ENCODE data around the gene AMOT.
"Not testable (repeated sequence)": the region's sequence is repeated elsewhere in the genome, so short reads cannot be mapped to it uniquely, and the experiment has no call there.

AMOT gene

GRCh38 chrX:112854901-112855300 lies 14.3 kb upstream of the AMOT start:
- not testable (repeated sequence) for H3K27me3 ChIP-seq (ENCODE audit: control insufficient read depth, insufficient read depth, low read length)
- H3K4me1 ChIP-seq (ENCODE audit: control insufficient read depth, insufficient read depth, low read length) = peaks cover 20% of the 10 kb centered on the region

DNA sequence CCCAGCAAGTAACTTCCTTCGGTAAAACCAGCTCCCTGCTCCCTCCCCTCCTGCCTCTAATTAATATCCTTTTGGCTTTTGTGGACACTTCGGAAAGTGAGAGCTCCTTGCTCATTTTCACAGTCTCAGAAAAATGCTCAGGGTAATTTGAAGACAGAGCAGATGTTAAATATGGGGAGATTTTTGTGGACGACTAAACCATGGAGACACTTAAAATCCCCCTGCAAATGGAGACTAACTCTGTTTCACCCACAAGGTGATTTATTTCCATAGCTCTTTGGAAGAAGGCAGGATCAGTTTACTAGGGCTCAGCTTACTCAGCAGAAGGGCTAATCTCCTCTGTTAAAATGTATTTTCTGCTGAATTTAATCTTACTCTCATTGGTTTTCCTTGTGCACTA lies 12.2 kb upstream of the AMOT start:
- H3K9me3 ChIP-seq (ENCODE audit: control insufficient read depth, insufficient read depth, low read length) = no peaks in the 10 kb centered on the region
- no peaks in the 10 kb centered on the region for H3K36me3 ChIP-seq (ENCODE audit: control insufficient read depth, insufficient read depth, low read length)
- peaks cover 20% of the 10 kb centered on the region for H3K4me1 ChIP-seq (ENCODE audit: control insufficient read depth, insufficient read depth, low read length)
- no peak overlapping the region for H3K9ac ChIP-seq (ENCODE audit: low read depth, low read length)
- H3K27me3 ChIP-seq (ENCODE audit: control insufficient read depth, insufficient read depth, low read length) = no peaks in the 10 kb centered on the region
- no peak overlapping the region for H3K4me3 ChIP-seq (ENCODE audit: low read depth, low read length)

More at GRCh38 chrX:112854901-112855300, 14.3 kb upstream of the AMOT start:
- not testable (repeated sequence) for H3K36me3 ChIP-seq (ENCODE audit: control insufficient read depth, insufficient read depth, low read length); H3K4me3 ChIP-seq (ENCODE audit: low read depth, low read length); H3K9me3 ChIP-seq (ENCODE audit: control insufficient read depth, insufficient read depth, low read length); H3K9ac ChIP-seq (ENCODE audit: low read depth, low read length)

DNA sequence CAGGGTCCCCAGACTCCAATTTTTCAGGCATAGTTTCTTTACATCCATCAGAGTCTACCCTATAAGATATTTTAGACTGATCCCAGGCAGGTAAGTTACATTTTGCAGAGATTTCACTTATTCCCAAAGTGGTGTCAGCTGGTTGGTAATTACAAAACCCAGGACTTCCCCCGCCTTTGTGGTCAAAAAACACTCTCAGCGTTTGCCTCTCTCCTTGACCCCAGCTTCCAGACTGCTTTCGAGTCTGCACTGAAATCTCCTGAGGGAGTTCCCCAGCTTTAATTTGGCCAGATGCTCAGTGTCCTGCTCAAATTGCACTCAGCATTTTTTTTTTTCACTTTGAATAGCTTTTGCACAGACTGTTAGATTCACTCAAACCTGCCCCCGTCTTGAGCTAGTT lies 11.2 kb upstream of the AMOT start:
- H3K4me1 ChIP-seq (ENCODE audit: control insufficient read depth, insufficient read depth, low read length) = peaks cover 20% of the 10 kb centered on the region
- no peaks in the 10 kb centered on the region for H3K9me3 ChIP-seq (ENCODE audit: control insufficient read depth, insufficient read depth, low read length)
- no peaks in the 10 kb centered on the region for H3K36me3 ChIP-seq (ENCODE audit: control insufficient read depth, insufficient read depth, low read length)
- H3K4me3 ChIP-seq (ENCODE audit: low read depth, low read length) = no peak overlapping the region
- no peaks in the 10 kb centered on the region for H3K27me3 ChIP-seq (ENCODE audit: control insufficient read depth, insufficient read depth, low read length)
- no peak overlapping the region for H3K9ac ChIP-seq (ENCODE audit: low read depth, low read length)

DNA sequence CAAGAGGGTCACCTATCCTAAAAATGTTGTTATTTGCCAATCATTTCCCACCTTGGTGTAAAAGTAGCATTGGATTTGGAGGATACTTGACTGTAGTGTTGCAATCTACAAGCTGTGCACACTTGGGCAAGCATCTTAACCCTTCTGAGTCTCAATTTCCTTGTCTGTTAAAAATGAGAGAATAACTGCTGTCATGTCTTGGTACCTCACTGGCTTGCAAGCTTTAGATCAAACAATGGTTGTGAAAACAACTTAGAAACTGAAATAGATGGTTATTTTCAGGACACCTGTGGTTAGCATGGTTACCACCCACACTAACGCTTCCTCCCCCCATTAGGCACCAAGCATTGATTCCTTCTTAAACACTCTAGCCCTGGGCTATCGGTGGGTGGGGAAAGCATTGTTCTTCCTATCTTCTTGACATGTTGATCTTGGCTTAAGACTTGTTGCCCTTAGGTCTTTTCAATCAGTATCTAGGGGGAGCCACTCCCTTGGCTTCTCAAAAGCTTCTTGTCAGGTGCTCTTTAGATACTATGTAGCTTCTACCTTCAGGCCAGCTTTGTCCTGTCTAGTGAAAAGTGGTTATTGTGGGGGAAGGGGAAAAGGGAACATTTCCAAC lies 10.6 kb upstream of the AMOT start:
- H3K27me3 ChIP-seq (ENCODE audit: control insufficient read depth, insufficient read depth, low read length) = no peaks in the 10 kb centered on the region
- no peaks in the 10 kb centered on the region for H3K9me3 ChIP-seq (ENCODE audit: control insufficient read depth, insufficient read depth, low read length)
- H3K4me1 ChIP-seq (ENCODE audit: control insufficient read depth, insufficient read depth, low read length) = peaks cover 20% of the 10 kb centered on the region
- no peak overlapping the region for H3K4me3 ChIP-seq (ENCODE audit: low read depth, low read length)
- H3K9ac ChIP-seq (ENCODE audit: low read depth, low read length) = no peak overlapping the region
- no peaks in the 10 kb centered on the region for H3K36me3 ChIP-seq (ENCODE audit: control insufficient read depth, insufficient read depth, low read length)

- no peak overlapping the region for H3K9ac ChIP-seq (ENCODE audit: low read depth, low read length)
- H3K36me3 ChIP-seq (ENCODE audit: control insufficient read depth, insufficient read depth, low read length) = no peaks in the 10 kb centered on the region
- H3K9me3 ChIP-seq (ENCODE audit: control insufficient read depth, insufficient read depth, low read length) = no peaks in the 10 kb centered on the region
- no peak overlapping the region for H3K4me3 ChIP-seq (ENCODE audit: low read depth, low read length)
- H3K27me3 ChIP-seq (ENCODE audit: control insufficient read depth, insufficient read depth, low read length) = no peaks in the 10 kb centered on the region
- peaks cover 20% of the 10 kb centered on the region for H3K4me1 ChIP-seq (ENCODE audit: control insufficient read depth, insufficient read depth, low read length)
Measured at GRCh38 chrX:112849016-112849415, 8.4 kb upstream of the AMOT start.

GRCh38 chrX:112846782-112847181 lies 6.2 kb upstream of the AMOT start:
- Histone ChIP-seq H3K4me1 (ENCODE audit: control insufficient read depth, insufficient read depth, low read length) (peaks cover 8% of the 10 kb centered on the region), H3K27me3 (ENCODE audit: control insufficient read depth, insufficient read depth, low read length) (no peaks in the 10 kb centered on the region), H3K9ac (ENCODE audit: low read depth, low read length) (no peak overlapping the region), H3K36me3 (ENCODE audit: control insufficient read depth, insufficient read depth, low read length) (no peaks in the 10 kb centered on the region), H3K4me3 (ENCODE audit: low read depth, low read length) (no peak overlapping the region), H3K9me3 (ENCODE audit: control insufficient read depth, insufficient read depth, low read length) (no peaks in the 10 kb centered on the region)

DNA sequence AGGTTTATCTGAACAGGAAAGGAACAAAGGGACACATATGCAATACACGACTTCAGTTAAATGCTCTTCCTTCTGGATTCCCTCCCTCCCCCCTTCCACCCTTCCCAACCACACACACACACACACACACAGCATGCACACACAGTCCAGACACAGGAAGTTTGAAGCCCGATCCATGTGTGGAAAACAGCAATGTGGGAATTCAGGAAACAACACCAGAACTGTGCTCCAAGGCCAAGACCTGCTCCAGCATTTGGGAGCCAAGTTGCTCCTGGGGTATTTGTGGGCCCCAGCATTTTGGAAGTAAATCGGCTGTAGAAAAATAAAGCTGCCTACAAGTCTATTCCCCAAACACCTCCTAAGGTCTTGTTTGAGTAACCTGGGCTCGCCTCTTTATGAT lies 5.6 kb upstream of the AMOT start:
- no peaks in the 10 kb centered on the region for H3K36me3 ChIP-seq (ENCODE audit: control insufficient read depth, insufficient read depth, low read length)
- no peaks in the 10 kb centered on the region for H3K27me3 ChIP-seq (ENCODE audit: control insufficient read depth, insufficient read depth, low read length)
- no peak overlapping the region for H3K9ac ChIP-seq (ENCODE audit: low read depth, low read length)
- no peaks in the 10 kb centered on the region for H3K9me3 ChIP-seq (ENCODE audit: control insufficient read depth, insufficient read depth, low read length)
- H3K4me3 ChIP-seq (ENCODE audit: low read depth, low read length) = no peak overlapping the region
- peaks cover 3% of the 10 kb centered on the region for H3K4me1 ChIP-seq (ENCODE audit: control insufficient read depth, insufficient read depth, low read length)

DNA sequence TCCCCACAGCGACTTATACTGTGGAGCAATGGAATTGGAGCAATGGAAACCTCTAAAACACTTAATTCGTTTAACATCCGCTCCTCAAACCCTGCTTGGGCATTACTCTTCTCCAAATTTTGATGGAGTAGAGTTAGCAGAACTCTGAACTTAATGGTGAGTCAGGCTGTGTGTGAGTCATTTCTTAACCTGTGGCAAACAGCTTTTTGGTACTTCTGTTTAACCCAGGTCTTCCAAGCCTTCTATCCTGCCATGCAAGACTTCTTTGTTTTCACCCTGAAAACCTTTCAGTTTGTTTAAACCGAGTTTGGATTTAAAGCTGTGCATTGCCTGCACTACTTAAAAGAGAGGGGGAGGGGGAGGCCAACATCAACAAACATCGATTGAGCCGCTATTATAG lies 3.6 kb upstream of the AMOT start:
- H3K27me3 ChIP-seq (ENCODE audit: control insufficient read depth, insufficient read depth, low read length) = peaks cover 11% of the 10 kb centered on the region
- no peaks in the 10 kb centered on the region for H3K36me3 ChIP-seq (ENCODE audit: control insufficient read depth, insufficient read depth, low read length)
- no peak overlapping the region for H3K4me3 ChIP-seq (ENCODE audit: low read depth, low read length)
- no peaks in the 10 kb centered on the region for H3K4me1 ChIP-seq (ENCODE audit: control insufficient read depth, insufficient read depth, low read length)
- no peaks in the 10 kb centered on the region for H3K9me3 ChIP-seq (ENCODE audit: control insufficient read depth, insufficient read depth, low read length)
- H3K9ac ChIP-seq (ENCODE audit: low read depth, low read length) = no peak overlapping the region

DNA sequence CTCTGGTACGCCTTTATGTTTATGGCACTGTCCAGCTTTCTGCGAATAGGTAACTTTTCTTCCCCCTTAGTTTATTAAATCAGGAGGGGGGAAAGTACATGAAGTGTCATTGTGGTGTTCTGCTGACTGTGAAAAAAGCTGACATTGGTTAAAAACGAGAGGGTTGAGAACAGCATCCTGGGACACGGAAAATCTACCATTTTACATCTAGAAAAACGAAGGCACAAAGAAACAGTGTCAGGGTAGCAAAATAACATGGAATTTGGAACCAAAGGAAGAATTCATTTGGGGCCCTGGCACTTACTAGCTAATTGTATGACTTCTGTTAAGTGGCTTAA lies 1.2 kb upstream of the AMOT start:
- Histone ChIP-seq H3K4me3 (ENCODE audit: low read depth, low read length) (peak overlapping the region; percentile 52), H3K36me3 (ENCODE audit: control insufficient read depth, insufficient read depth, low read length) (no peaks in the 10 kb centered on the region), H3K27me3 (ENCODE audit: control insufficient read depth, insufficient read depth, low read length) (peaks cover 35% of the 10 kb centered on the region), H3K9me3 (ENCODE audit: control insufficient read depth, insufficient read depth, low read length) (no peaks in the 10 kb centered on the region), H3K9ac (ENCODE audit: low read depth, low read length) (no peak overlapping the region), H3K4me1 (ENCODE audit: control insufficient read depth, insufficient read depth, low read length) (peaks cover 9% of the 10 kb centered on the region)

DNA sequence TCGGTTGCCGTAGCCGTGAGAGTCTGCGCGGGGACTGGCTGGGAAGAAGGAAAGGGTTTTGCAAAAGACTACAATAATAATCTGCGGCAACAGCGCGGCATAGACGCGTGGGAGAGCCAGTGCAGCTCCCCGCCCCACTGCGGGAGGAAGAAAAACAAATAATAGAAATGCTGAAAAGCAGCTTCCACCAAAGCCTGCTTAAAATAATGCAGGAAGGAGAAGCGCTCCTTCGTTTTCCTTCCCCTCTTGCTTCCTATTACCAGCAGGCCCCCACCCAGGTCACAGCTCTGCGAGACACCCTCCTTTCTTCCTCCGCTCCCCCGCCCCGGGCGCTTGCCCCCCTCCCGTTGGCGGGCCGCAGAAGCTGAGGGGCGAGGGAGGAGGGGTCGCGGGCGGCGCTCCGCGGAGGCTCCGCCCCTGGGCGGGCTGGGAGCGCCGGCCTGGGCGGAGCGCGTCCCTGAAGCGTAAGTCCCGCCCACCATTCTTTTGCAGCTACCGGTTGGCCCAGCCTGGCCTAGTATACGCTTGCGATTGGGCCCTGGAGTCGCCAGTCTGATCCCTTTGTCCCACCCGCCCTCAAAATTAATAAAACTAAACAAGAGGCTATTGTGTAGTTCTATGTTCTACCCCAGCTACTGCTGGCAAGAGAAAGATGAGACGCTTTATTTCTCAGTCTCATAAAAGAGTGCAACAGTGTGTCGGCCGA lies 636 bp upstream of the AMOT start:
- Histone ChIP-seq H3K4me3 (ENCODE audit: low read depth, low read length) (peak overlapping the region; percentile 91), H3K4me1 (ENCODE audit: control insufficient read depth, insufficient read depth, low read length) (peaks cover 9% of the 10 kb centered on the region), H3K27me3 (ENCODE audit: control insufficient read depth, insufficient read depth, low read length) (peaks cover 39% of the 10 kb centered on the region), H3K36me3 (ENCODE audit: control insufficient read depth, insufficient read depth, low read length) (no peaks in the 10 kb centered on the region), H3K9me3 (ENCODE audit: control insufficient read depth, insufficient read depth, low read length) (no peaks in the 10 kb centered on the region), H3K9ac (ENCODE audit: low read depth, low read length) (no peak overlapping the region)

DNA sequence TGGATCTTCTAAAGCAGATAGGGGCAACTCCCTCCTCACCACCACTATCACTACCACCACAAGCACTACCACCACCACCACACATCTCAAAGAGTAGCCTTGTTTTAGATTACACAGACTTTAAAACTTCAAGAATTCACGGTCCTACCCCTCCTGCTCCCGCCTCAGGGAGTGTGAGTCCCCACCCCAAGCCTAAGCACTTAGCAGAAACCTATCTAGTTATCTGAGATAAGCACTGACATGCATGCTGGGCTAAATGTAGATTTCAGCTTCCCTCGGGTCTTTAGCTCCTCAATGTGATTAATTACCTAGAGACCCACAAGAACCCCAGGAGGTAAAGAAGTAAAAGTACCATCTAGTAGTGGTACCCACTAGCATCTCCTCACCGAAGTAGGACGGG lies 775 bp downstream of the AMOT start:
- no peaks in the 10 kb centered on the region for H3K9me3 ChIP-seq (ENCODE audit: control insufficient read depth, insufficient read depth, low read length)
- H3K4me3 ChIP-seq (ENCODE audit: low read depth, low read length) = peak overlapping the region; percentile 91
- no peaks in the 10 kb centered on the region for H3K36me3 ChIP-seq (ENCODE audit: control insufficient read depth, insufficient read depth, low read length)
- peaks cover 44% of the 10 kb centered on the region for H3K27me3 ChIP-seq (ENCODE audit: control insufficient read depth, insufficient read depth, low read length)
- H3K4me1 ChIP-seq (ENCODE audit: control insufficient read depth, insufficient read depth, low read length) = peaks cover 12% of the 10 kb centered on the region
- no peak overlapping the region for H3K9ac ChIP-seq (ENCODE audit: low read depth, low read length)

GRCh38 chrX:112837531-112837930 lies 3.1 kb downstream of the AMOT start:
- Histone ChIP-seq H3K4me3 (ENCODE audit: low read depth, low read length) (no peak overlapping the region), H3K27me3 (ENCODE audit: control insufficient read depth, insufficient read depth, low read length) (peaks cover 49% of the 10 kb centered on the region), H3K9me3 (ENCODE audit: control insufficient read depth, insufficient read depth, low read length) (no peaks in the 10 kb centered on the region), H3K36me3 (ENCODE audit: control insufficient read depth, insufficient read depth, low read length) (no peaks in the 10 kb centered on the region), H3K9ac (ENCODE audit: low read depth, low read length) (no peak overlapping the region), H3K4me1 (ENCODE audit: control insufficient read depth, insufficient read depth, low read length) (peaks cover 16% of the 10 kb centered on the region)

Measured in iPS-15b (cell line).